MCF 10A (cell line): ENCODE results near the gene CBFA2T3. TPM values are rescaled to one million over a fixed set of nuclear protein-coding genes. Genes with fewer than 3 reads are reported as not detected.
"Not testable (repeated sequence)": the region's sequence is repeated elsewhere in the genome, so short reads cannot be mapped to it uniquely, and the experiment has no call there.

Experiments used
- BruUV-seq: library from RNA; stranded (reverse); fragments of 400-500 nt; replicated peaks from 2 replicates; lab custom pipeline; 2021; lab: Mats Ljungman, UMichigan
- CTCF ChIA-PET: fragments of 300-600 bp; sonication (Branson Sonifier 250); formaldehyde crosslinking; extraction: SDS; loops from one replicate; lab custom pipeline; 2021; ENCODE audit warnings: antibody characterized with exemption, inconsistent platforms; lab: Yijun Ruan, JAX
- POLR2A ChIA-PET: fragments of 300-600, 350-650 bp; sonication (Branson Sonifier 250); formaldehyde crosslinking; extraction: SDS; loops from one replicate; lab custom pipeline; 2020; ENCODE audit warnings: antibody characterized with exemption, inconsistent platforms; lab: Yijun Ruan, JAX
- DNase-seq: peaks from one replicate; pipeline ENCODE4 v3.0.0-alpha.2; 2018; ENCODE audit not compliant: unreplicated experiment
- H3K27ac Mint-ChIP-seq: one replicate; pipeline ENCODE4 v1.8.0; 2022; ENCODE audit warnings: mild to moderate bottlenecking, low read depth, mixed read lengths; ENCODE audit not compliant: unreplicated experiment
- H3K27me3 Mint-ChIP-seq: one replicate; pipeline ENCODE4 v1.8.0; 2022; ENCODE audit warnings: mixed read lengths; ENCODE audit not compliant: insufficient read depth, unreplicated experiment
- H3K36me3 Mint-ChIP-seq: one replicate; pipeline ENCODE4 v1.8.0; 2022; ENCODE audit warnings: mild to moderate bottlenecking, moderate library complexity, mixed read lengths; ENCODE audit not compliant: insufficient read depth, unreplicated experiment
- H3K4me1 Mint-ChIP-seq: one replicate; pipeline ENCODE4 v1.8.0; 2022; ENCODE audit warnings: mixed read lengths; ENCODE audit not compliant: insufficient read depth, unreplicated experiment
- H3K4me3 Mint-ChIP-seq: one replicate; pipeline ENCODE4 v1.8.0; 2022; ENCODE audit warnings: mild to moderate bottlenecking, moderate library complexity, mixed read lengths; ENCODE audit not compliant: unreplicated experiment
- H3K9me3 Mint-ChIP-seq: one replicate; pipeline ENCODE4 v1.8.0; 2022; ENCODE audit warnings: mixed read lengths; ENCODE audit not compliant: unreplicated experiment
- CTCF ChIP-seq: fragments of 200-600 bp; IDR thresholded peaks from one replicate; pipeline ENCODE4 v1.8.0; 2022; ENCODE audit warnings: antibody characterized with exemption, mild to moderate bottlenecking; ENCODE audit not compliant: unreplicated experiment
- intact Hi-C: fragments of 100-400 bp; cut with micrococcal nuclease; formaldehyde crosslinking; loops from 2 replicates; pipeline ENCODE4 v1.14.1; 2022
- total RNA-seq: library from RNA; stranded (reverse); gene quantifications from 2 replicates; pipeline ENCODE4 v1.2.3, GENCODE V29; 2022

The CBFA2T3 gene
- total RNA-seq, 1 experiment from 2014 or later: not detected

- no peak overlapping the region for H3K27ac Mint-ChIP-seq
- peaks cover 9% of the 10 kb centered on the region for H3K9me3 Mint-ChIP-seq
- no peak overlapping the region for H3K4me3 Mint-ChIP-seq
- intact Hi-C loops: no loop called here
- no TSS peak for BruUV-seq
- no peaks in the 10 kb centered on the region for H3K4me1 Mint-ChIP-seq
- ChIA-PET CTCF (no interaction called here), POLR2A (no interaction called here)
- H3K36me3 Mint-ChIP-seq: no peaks in the 10 kb centered on the region
- no peak for TF ChIP-seq CTCF
- no peak for DNase-seq
- H3K27me3 Mint-ChIP-seq: peaks cover 20% of the 10 kb centered on the region
Measured at GRCh38 chr16:89002851-89003830, 26.1 kb upstream of the CBFA2T3 start.

- H3K27ac Mint-ChIP-seq, intact Hi-C loops, H3K4me3 Mint-ChIP-seq, POLR2A ChIA-PET, BruUV-seq, DNase-seq, H3K4me1 Mint-ChIP-seq, H3K36me3 Mint-ChIP-seq, CTCF ChIA-PET: not testable (repeated sequence)
- peaks cover 16% of the 10 kb centered on the region for H3K9me3 Mint-ChIP-seq
- peaks cover 20% of the 10 kb centered on the region for H3K27me3 Mint-ChIP-seq
Measured at GRCh38 chr16:89002081-89002480, 25.1 kb upstream of the CBFA2T3 start.

- Mint-ChIP-seq H3K27me3 (peaks cover 20% of the 10 kb centered on the region), H3K36me3 (no peaks in the 10 kb centered on the region), H3K4me3 (no peak overlapping the region), H3K9me3 (peaks cover 16% of the 10 kb centered on the region), H3K27ac (no peak overlapping the region), H3K4me1 (no peaks in the 10 kb centered on the region)
- no peak for TF ChIP-seq CTCF
- BruUV-seq: no TSS peak
- no peak for DNase-seq
- intact Hi-C loops: no loop called here
- ChIA-PET POLR2A (no interaction called here), CTCF (interaction anchor here (0.7 kb wide), 1 partner anchor 709 kb away, joined by 3 read pairs; no protein-coding TSS in a partner anchor)
Measured at GRCh38 chr16:89001117-89002027, 24.4 kb upstream of the CBFA2T3 start.

GRCh38 chr16:89000207-89000959 is 23.4 kb upstream of the CBFA2T3 start:
- intact Hi-C loops: no loop called here
- H3K9me3 Mint-ChIP-seq: peaks cover 16% of the 10 kb centered on the region
- H3K36me3 Mint-ChIP-seq: no peaks in the 10 kb centered on the region
- no peak for DNase-seq
- CTCF ChIA-PET: no interaction called here
- H3K4me1 Mint-ChIP-seq: no peaks in the 10 kb centered on the region
- H3K27me3 Mint-ChIP-seq: peaks cover 22% of the 10 kb centered on the region
- BruUV-seq: no TSS peak
- no peak overlapping the region for H3K4me3 Mint-ChIP-seq
- TF ChIP-seq CTCF: no peak
- no peak overlapping the region for H3K27ac Mint-ChIP-seq
- POLR2A ChIA-PET: no interaction called here
